NCI-H524 treated with DMSO at 0.1 percent for 48 hours (cell line): ENCODE data around the gene KIF15.
"Not testable (repeated sequence)": the region's sequence is repeated elsewhere in the genome, so short reads cannot be mapped to it uniquely, and the experiment has no call there.

Experiments used
- DNase-seq: peaks from one replicate; lab custom pipeline; 2025; lab: John Stamatoyannopoulos, UW

Gene KIF15

DNA sequence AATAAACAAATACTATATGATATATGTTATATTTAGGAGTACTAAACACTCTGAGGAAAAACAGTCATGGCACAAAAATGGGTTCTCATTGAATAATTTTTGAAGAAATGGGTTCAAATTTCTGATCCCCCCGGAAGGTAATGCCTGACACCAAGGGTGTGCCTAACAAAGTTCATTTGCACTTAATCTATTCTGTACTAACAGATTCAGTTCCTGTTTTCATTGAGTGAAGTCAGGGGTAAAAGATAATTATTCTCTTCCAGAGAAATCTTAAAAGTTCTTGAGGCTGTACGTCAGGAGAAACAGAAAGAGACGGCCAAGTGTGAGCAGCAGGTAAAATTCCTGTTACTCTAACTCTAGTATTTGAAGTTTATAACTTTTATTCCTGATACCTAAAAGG is 65.6 kb downstream of the KIF15 start:
- DNase-seq, result no peak

DNA sequence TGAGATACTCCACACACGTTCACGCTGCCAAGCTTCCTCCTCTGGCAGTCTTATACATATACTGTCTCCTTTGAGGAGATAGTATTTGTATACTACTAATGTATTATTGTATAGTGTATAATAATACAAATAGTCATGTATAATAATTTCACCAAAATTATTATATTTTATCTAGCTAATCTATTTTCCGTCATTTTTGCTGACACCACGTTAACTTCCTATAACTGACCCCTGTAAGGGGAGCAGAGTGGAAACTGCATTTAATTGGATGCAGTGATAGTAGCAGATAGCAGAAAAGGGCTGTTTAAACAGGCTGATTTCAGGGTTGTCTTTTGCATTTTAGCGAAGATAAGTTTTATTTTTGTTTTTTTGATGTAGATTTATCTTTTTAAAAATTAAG is 69.6 kb downstream of the KIF15 start:
- no peak for DNase-seq

DNA sequence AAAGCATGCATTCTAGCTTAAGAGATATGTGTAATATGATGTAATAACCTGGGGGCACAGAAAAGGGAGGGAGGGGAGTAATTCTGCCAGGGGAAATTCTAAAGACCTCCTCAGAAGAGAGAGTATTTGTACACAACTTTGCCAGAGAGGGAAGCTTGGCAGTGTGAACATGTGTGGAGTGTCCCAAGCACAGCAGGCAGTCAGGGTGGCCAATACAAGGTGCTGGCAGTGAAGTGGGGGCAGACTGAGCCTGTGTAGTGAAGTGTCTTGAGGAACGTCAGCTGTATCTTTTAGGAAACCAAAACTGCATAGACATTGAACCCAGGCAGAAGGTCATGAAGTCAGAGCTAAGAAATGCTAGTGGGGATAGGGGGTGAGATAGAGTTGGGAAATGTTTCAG is 70.4 kb downstream of the KIF15 start:
- DNase-seq, result no peak

DNA sequence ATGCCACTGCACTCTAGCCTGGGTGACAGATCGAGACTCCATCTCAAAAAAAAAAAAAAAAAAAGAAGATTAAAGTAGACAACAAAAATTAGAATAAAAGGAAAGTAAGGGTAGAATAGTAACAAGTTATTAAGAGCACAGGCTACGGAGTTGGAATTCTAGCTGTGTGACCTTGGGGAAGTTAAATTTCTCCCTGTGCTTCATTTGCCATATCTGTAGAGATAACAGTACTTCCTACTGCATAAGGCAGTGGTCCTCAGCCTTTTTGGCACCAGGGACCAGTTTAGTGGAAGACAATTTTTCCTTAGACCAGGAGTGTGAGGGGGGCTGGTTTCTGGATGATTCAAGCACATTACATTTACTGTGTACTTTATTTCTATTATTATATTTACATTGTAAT is 71.4 kb downstream of the KIF15 start:
- DNase-seq, result no peak

DNA sequence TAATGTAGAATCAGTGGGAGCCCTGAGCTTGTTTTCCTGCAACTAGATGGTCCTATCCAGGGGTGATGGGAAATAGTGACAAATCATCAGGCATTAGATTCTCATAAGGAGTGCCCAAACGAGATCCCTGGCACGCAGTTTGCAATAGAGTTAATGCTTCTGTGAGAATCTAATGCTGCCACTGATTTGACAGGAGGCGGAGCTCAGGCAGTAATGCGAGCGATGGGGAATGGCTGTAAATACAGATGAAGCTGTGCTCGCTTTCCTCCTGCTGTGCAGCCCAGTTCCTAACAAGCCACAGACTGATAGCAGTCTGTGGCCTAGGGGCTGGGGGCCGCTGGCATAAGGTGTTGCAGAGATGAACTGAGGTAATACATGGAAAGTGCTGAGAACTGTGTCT is 71.8 kb downstream of the KIF15 start:
- no peak for DNase-seq

DNA sequence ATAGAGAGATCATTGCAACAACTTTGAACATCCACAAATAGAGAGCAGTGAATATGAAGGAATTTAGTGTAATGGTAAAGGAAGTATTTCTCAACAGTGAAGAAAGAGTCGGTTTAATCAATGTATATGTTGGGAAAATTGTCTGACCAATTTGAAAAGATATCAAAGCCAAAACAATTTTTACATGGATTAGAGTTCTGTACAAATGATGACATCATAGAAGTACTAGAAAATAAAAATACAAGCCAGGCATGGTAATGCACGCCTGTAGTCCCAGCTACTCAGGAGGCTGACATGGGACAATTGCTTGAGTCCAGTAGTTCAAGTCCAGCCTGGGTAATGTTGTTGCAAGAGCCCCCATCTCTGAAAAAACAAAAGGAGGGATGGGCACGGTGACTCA is 74.1 kb downstream of the KIF15 start:
- no peak for DNase-seq

DNA sequence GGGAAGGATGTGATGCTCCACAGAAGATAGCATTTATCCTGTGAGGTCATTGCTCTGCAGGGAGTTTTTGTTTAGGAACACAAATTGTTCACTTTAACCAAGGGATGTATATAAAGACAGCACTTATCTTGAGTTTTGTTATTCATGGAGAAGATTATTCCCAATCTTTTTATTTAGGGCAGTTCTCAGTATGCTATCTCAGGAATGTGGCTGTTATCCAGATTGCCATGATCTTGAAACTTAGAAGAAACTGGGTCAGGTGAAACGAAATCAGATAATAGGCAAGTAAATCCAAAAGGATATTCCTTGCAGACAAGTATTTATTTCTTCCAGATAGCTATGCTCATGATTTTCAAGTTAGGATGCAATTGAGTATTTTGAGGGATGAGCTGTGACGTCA is 80.8 kb downstream of the KIF15 start:
- no peak for DNase-seq

DNA sequence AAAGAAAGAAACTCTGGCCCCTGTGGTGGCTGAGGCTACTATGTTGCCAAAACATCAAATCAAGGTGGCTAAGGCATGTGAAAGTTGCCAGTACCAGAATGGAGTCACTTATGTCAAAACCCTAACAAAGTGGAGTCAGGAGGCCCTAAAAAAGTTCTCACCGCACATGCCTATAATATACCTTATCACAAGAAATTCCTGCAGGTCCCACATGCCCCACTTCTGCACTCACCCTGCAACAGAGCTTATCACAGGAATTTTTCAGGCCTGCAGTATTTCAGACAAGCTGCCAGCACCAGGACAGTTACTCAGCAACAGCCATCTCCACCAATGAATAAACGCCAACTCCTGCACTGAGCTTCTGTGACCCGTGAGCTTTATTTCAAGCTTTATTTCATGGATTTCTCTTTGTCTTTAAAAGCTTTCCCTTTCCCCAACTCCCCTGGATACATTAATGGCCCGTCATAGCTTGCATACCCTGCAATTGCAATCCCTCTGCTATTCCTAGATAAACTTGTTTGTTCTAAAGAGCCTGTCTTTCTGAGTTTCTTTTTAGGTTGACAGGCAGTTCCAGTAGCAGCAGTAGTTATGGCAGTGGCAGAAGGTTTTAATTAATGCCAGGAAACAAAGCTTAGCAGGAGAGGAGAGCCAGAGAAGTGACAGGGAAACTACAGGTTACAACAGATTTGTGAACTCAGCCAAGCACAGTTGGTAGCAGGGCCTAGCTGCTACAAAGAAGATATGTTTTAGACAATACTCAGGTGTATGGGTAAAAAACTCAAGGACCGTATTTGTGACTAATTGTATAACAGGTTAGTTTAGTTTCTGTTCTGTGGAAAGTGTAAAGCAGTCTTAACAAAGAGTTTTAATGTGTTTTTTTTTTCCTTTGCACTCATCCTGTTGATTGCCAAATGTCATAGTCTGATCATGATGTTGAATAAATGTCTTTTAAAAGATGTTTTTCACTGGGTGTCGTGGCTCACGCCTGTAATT is 84.2 kb downstream of the KIF15 start:
- DNase-seq, result no peak

DNA sequence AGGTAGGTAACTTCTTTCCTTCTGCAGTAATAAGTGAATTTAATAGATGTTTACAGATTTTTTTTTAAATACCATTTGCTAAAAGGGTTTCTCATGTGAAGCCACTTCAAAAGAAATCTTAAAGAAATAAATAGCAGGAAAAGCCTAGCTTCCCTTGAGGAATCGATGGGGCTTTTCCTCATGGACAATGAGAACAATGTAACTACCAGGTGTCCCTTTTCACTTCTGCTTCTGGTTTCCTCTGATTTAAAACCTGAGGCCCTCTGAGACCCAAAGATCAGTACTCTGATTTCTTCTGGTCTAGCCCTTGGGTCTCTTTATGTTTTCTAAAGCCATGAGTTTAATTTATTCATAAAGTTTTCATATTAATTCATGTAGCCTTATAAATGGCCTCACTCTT is 87.0 kb downstream of the KIF15 start:
- no peak for DNase-seq

DNA sequence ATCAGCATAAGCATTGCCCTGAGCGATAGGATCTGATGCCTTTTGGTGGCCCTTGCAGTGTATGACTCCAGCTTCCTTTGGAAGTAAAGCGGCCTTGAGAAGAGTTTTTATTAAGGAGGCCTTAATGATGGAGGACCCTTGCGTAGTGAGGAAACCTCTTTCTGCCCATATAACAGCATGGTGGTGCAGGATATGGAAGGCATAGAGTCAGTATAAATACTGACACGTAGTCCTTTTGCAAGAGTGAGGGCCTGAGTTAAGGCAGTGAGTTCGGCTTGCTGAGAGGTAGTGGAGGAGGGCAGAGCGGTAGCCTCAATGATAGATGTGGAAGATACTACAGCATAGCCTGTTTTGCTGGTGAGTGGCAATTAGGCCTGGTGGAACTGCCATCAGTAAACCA is 95.1 kb downstream of the KIF15 start:
- DNase-seq, result not testable (repeated sequence)

DNA sequence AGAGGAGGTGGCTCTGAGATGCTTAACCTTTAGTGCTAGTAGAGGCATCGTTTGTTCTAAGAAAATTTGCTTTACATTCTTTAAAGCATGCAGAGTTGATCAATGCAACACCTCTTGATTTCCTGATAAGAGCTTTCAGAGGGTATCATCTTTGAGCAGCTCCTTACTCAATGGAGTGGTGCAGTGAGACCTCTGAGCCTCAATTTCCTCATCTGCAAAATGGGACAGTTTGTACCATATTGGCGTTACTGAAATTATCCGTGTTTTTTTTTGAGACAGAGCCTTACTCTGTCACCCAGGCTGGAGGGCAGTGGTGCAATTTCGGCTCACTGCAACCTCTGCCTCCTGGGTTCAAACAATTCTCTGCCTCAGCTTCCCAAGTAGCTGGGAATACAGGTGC is 98.5 kb downstream of the KIF15 start:
- DNase-seq, result no peak

DNA sequence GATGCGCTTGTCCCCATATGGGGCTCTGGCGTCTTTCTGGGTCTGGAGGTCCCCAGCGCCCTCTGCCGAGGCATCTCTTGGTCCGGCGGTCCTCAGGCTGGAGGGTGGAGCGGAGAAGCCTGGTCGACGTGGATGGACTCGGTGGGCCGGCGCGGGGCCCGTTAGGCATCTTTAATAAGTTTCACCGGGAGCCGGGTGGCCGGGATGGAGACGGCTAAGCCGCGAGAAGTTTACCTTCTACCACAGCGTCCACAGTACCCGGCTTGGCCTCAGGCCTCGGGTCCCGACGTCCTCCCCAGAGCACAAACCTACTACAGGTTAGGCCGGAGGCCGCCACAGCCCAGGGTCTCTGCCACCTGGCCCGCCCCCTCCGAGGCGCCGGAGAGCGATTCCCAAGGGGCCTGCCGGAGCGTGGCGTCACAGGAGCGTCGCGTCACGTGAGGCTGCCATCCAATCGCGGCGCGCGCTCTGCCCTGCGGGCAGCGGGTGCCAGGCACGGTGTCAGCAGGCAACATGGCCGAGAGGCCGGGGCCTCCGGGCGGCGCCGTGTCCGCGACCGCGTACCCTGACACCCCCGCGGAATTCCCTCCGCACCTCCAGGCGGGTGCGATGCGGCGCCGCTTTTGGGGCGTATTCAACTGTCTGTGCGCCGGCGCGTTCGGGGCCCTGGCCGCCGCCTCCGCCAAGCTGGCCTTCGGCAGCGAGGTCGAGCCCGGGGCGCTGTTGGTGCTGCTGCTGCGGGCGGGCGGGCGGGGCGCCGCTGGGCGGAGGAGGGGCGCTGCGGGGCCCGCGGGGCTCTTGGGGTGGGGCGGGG is 100.0 kb downstream of the KIF15 start, which contains the start of gene TMEM42:
Gene TMEM42 (plus strand): TSS at position 501 of the 814 bp plus-strand sequence. CDS start 13 bp downstream, at position 514.
- DNase-seq, result peak; percentile 22

DNA sequence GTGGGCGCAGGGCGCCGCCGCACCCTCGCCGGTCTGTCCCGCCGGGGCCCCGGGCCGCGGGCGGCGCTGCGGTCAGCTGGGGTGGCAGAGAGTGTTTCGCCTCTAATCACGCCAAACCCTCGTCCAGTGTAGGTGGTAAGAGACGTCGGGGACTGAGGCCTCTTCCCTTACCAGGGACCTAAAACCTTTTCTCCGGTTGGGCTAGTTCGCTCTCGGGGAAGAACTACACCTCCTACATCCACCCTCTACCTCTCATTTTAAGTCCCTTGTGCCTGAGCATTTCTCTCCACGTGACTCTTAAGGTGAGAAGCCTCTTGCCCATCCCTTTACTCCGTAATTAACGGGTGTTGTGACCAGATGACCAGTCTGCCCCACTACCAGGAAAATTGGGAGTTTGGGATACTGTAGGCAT is 100.6 kb downstream of the KIF15 start:
- DNase-seq, result no peak

DNA sequence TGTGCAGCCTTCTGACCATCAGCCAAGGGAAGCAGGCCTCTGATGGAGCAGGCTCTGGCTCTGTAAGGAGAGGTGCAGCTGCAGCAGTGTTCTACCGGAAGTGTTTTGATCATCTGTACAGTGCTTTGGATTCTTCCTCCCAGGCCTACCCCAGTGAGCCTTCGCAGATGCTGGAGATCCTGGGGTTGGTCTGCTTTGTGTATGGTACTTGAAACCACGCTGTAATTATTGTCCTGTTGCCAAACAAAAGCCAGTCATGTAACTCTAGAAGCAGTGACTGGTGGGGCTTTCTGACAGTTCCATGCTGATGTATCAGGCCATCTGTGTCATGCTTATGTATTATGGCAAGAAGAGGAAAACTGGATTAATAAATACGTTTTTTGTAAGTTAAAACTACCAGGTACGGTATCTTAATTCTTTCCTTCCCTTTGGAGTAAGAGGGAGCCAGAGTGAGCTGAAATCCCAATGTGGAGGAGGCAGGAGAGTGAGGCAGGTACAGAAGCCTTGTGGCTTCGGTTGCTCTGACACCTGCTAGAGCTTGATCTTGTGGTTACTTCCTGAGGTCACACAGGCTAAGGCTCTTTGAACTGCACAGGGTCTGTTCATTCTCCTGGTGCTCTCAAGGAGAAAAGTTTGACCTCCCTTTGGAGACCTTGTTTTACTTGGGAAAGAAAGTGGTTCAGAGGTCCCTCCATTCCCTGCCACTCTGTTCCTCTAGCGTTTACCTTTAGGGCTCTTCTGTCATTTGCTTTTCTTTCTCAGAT is 103.9 kb downstream of the KIF15 start:
- no peak for DNase-seq

DNA sequence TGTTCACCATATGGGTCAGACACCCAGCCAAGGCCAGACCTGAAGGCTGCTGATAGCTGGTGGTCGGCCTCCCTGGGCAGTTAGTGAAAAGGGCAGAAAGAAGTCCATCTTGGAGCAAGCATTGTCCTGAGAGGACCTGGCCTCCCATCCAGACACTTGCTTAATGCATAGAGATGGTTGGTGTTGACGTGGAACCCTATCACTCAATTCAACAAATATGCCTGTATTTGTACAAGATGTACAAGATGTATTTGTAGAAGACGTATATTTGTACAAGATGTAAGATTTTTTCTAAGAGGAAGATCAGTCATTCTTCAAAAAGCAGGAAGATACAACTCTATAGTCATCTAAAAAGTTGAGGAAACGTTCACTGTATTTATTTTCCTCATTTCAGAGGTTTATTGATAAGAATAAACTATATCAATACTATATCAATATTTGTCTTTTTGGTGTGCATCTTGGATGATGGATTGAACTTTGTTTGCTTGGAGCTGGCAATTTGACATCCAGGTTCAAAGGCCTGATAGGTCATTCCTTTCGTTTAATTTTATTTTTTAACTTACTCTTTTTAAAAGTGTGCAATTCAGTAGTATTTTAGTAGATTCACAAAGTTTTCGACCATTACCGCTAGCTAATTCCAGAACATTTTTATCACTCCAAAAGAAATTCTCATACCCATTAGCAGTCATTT is 106.0 kb downstream of the KIF15 start:
- no peak for DNase-seq

DNA sequence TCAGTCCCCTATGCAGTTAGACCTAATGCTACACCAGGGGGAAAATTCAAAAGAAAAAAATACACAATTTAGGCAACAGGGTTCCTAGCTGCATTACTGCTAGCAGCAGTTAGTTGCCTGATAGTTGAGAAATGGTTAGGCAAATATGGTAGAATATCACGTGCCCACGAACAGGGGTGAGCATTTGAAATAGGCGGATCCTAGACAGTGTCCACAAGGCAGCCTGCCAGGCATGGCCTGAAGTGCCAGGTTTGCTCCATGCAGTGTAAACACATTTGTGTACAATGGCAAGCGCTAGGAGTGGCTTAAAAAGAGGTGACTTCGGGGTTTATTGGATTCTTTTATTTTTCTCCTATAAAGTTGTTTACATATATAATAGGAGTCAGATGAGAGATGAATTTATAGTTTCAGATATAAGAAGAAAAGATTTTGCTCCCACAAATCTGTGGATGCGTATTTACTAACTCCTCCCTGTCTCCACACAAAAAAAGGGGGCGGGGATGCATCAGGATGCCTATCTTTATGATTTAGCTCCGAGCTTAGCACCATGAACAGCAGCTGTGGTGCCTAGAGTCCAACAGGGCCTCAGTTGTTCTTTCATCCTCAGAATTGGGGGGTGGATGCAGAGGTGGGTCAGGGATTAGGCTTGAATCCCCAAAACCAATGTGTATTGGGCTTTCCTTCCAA is 108.9 kb downstream of the KIF15 start:
- DNase-seq, result no peak

DNA sequence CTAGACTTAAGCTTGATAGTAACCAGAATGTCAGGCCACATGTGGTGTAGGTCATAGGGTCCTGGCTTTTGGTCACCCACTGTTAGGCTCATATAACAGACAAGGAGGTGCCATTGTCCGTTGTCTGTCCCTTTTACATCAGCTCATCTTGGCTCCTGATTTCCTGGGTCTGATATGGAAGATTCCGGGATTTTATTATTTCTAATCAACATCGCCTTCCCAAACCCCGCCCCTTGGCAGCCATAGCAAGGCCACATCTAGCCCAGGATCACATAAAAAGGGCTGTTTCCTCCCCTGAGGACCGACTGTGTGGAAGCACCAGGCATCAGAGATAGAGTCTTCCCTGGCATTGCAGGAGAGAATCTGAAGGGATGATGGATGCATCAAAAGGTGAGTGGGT is 112.7 kb downstream of the KIF15 start, which contains the start of gene TGM4:
Gene TGM4 (plus strand): TSS at position 301 of the 400 bp plus-strand sequence. CDS start 71 bp downstream, at position 372.
- no peak for DNase-seq

DNA sequence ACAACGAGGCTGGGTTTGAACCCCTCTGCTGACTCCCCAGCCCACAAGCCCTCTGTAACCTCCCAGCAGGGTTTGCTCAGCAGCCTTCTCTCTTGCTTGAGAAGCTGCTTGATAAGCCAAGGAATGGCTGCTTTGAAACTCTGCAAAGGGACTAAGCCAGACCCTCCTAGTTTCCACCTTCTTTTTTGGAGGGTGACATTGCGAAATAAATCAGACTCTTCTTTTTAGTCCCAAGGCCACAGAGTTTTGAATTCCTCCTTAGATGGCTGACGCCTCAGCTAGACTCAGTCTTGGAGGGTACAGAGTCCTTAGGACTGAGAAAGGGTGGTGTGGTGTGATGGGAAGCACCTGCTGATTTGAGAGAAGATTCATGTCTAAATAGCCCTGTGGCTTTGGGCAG is 114.0 kb downstream of the KIF15 start:
- DNase-seq, result no peak

DNA sequence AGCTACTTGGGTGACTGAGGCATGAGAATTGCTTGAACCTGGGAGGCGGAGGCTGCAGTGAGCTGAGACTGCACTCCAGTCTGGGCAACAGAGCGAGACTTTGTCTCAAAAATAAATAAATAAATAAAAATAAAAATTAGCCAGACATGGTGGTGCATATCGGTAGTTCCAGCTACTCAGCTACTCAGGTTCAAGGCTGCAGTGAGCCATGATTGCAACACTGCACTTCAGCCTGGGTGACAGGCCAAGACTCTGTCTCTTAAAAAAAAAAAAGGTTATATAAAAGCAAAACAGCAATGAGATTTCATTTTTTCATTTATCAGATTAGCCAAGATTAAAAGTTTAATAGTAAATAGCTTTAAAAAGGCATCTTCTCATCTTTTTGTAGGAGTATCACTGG is 115.7 kb downstream of the KIF15 start:
- no peak for DNase-seq

DNA sequence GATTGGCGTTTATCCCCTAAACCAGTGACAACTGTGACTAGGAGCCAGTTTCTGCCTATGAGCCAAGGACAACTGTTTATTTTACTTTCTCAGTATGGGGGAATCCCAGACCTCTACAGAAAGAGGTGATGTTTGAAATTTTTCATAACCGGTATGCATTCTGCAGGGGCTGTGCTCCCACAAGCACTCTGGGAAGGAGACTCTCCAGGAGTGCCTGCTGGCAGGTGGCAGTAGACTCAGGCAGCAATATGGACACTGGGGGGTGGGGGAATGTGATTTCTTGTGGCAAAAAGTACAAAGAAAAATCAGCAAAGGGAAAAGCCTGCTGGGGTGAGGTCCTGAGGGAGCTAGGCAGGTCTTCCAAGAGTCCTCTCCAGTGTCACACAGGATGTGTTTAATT is 118.7 kb downstream of the KIF15 start:
- DNase-seq, result no peak
